Neural cell (in vitro differentiated cells): Measurements from ENCODE around the gene OBSCN. TPM values are rescaled to one million over a fixed set of nuclear protein-coding genes. Genes with fewer than 3 reads are reported as not detected.

Experiments
- H2AFZ ChIP-seq: fragments of 200-600, 300-800 bp; sonication (generic), shearing (Covaris generic); 2 replicates; pipeline ENCODE4 v1.6.0; 2014; ENCODE audit warnings: low read depth, mild to moderate bottlenecking, antibody characterized with exemption, low read length, moderate library complexity
- H3F3A ChIP-seq: fragments of 200-600 bp; shearing (Covaris generic); 2 replicates; pipeline ENCODE4 v1.6.1; 2016; ENCODE audit warnings: mild to moderate bottlenecking, moderate library complexity, mixed read lengths, antibody characterized with exemption, low read length; ENCODE audit not compliant: insufficient read depth, poor library complexity, severe bottlenecking
- H3K27ac ChIP-seq: fragments of 200-600, 300-800 bp; sonication (generic), shearing (Covaris generic); 2 replicates; pipeline ENCODE4 v1.5.1; 2014; ENCODE audit warnings: mild to moderate bottlenecking, low read length, moderate library complexity
- H3K27me3 ChIP-seq: fragments of 300-800, 200-600 bp; sonication (generic), shearing (Covaris generic); 2 replicates; pipeline ENCODE4 v1.6.0; 2014; ENCODE audit warnings: mild to moderate bottlenecking, low read depth, low read length, moderate library complexity; ENCODE audit not compliant: insufficient read depth
- H3K36me3 ChIP-seq: fragments of 300-800, 200-600 bp; sonication (generic), shearing (Covaris generic); 2 replicates; pipeline ENCODE4 v1.5.1; 2014; ENCODE audit warnings: mild to moderate bottlenecking, antibody characterized with exemption, low read length, moderate library complexity; ENCODE audit not compliant: insufficient read depth
- H3K4me2 ChIP-seq: fragments of 300-800, 200-600 bp; sonication (generic), shearing (Covaris generic); 2 replicates; pipeline ENCODE4 v1.6.0; 2014; ENCODE audit warnings: mild to moderate bottlenecking, low read length
- H3K4me3 ChIP-seq: fragments of 300-800, 200-600 bp; sonication (generic), shearing (Covaris generic); 2 replicates; pipeline ENCODE4 v1.5.1; 2014; ENCODE audit warnings: mild to moderate bottlenecking, low read length, moderate library complexity
- H3K79me2 ChIP-seq: fragments of 200-600 bp; shearing (Covaris generic); replicated peaks from 2 replicates; pipeline ENCODE4 v1.6.0; 2014; ENCODE audit warnings: mild to moderate bottlenecking, low read length, moderate library complexity; ENCODE audit not compliant: insufficient read depth
- H3K9ac ChIP-seq: fragments of 300-800, 200-600 bp; sonication (generic), shearing (Covaris generic); 2 replicates; pipeline ENCODE4 v1.6.1; 2016; ENCODE audit warnings: mild to moderate bottlenecking, low read length, mixed read lengths
- H3K9me2 ChIP-seq: fragments of 200-600 bp; shearing (Covaris generic); 2 replicates; pipeline ENCODE4 v1.6.1; 2016; ENCODE audit warnings: mild to moderate bottlenecking, low read length, mixed read lengths; ENCODE audit not compliant: insufficient read depth
- H3K9me3 ChIP-seq: fragments of 200-600, 300-800 bp; sonication (generic), shearing (Covaris generic); 2 replicates; pipeline ENCODE4 v1.6.1; 2016; ENCODE audit warnings: mild to moderate bottlenecking, mixed run types, low read length, moderate library complexity, mixed read lengths
- H4K20me1 ChIP-seq: fragments of 200-600 bp; shearing (Covaris generic); 2 replicates; pipeline ENCODE4 v1.6.1; 2016; ENCODE audit warnings: mild to moderate bottlenecking, mixed run types; ENCODE audit not compliant: insufficient read depth
- EP300 ChIP-seq: fragments of 450-650 bp; conservative IDR thresholded peaks from 2 replicates; pipeline ENCODE4 v1.6.1; 2014; ENCODE audit warnings: antibody characterized with exemption, mild to moderate bottlenecking, moderate library complexity; ENCODE audit not compliant: poor library complexity, severe bottlenecking
- EZH2 ChIP-seq: fragments of 200-600, 300-800 bp; shearing (Covaris generic), sonication (generic); IDR thresholded peaks from 2 replicates; pipeline ENCODE4 v1.6.1; 2014; ENCODE audit warnings: antibody characterized with exemption, low read length, borderline replicate concordance, mild to moderate bottlenecking; ENCODE audit not compliant: insufficient read depth, poor library complexity, severe bottlenecking
- MXI1 ChIP-seq: fragments of 450-650 bp; conservative IDR thresholded peaks from 2 replicates; pipeline ENCODE4 v1.6.1; 2014; ENCODE audit warnings: antibody characterized with exemption, mild to moderate bottlenecking; ENCODE audit not compliant: poor library complexity, severe bottlenecking
- POLR2AphosphoS5 ChIP-seq: IDR thresholded peaks from 2 replicates; pipeline ENCODE4 v1.6.1; 2012
- RAD21 ChIP-seq: fragments of 450-650 bp; conservative IDR thresholded peaks from 2 replicates; pipeline ENCODE4 v1.6.1; 2014; ENCODE audit warnings: antibody characterized with exemption, mild to moderate bottlenecking, moderate library complexity
- REST ChIP-seq: IDR thresholded peaks from 2 replicates; pipeline ENCODE4 v1.6.1; 2012; ENCODE audit warnings: borderline replicate concordance
- SMC3 ChIP-seq: fragments of 450-650 bp; conservative IDR thresholded peaks from 2 replicates; pipeline ENCODE4 v1.6.1; 2014; ENCODE audit warnings: antibody characterized with exemption, mild to moderate bottlenecking, moderate library complexity; ENCODE audit not compliant: poor library complexity
- TAF1 ChIP-seq: IDR thresholded peaks from 2 replicates; pipeline ENCODE4 v1.6.1; 2012; ENCODE audit warnings: low read depth
- polyA plus RNA-seq: library from polyadenylated mRNA; depleted of rRNA; stranded (reverse); fragments of >200 nt; gene quantifications from 2 replicates; pipeline ENCODE4 v1.2.3, GENCODE V29; 2014
- TF ChIP-seq, protein P1 (sequence below): fragments of 450-650 bp; IDR thresholded peaks from 2 replicates; pipeline ENCODE4 v1.5.1; 2014; ENCODE audit warnings: antibody characterized with exemption, mild to moderate bottlenecking, moderate library complexity; ENCODE audit not compliant: poor library complexity, severe bottlenecking

OBSCN gene
- polyA plus RNA-seq, 1 donor from 2014 or later, result 7.2 TPM

GRCh38 chr1:228370439-228370940, 162.6 kb downstream of the OBSCN start:
- Histone ChIP-seq H3K79me2 (no peaks in the 10 kb centered on the region), H3K9ac (no peak overlapping the region), H3K27me3 (no peaks in the 10 kb centered on the region), H2AFZ (no peak overlapping the region), H4K20me1 (no peaks in the 10 kb centered on the region), H3K9me3 (no peaks in the 10 kb centered on the region), H3K27ac (no peak overlapping the region), H3F3A (no peaks in the 10 kb centered on the region), H3K36me3 (no peaks in the 10 kb centered on the region), H3K4me3 (no peak overlapping the region), H3K4me2 (no peak overlapping the region), H3K9me2 (no peaks in the 10 kb centered on the region)
- TF ChIP-seq, protein P1, sequence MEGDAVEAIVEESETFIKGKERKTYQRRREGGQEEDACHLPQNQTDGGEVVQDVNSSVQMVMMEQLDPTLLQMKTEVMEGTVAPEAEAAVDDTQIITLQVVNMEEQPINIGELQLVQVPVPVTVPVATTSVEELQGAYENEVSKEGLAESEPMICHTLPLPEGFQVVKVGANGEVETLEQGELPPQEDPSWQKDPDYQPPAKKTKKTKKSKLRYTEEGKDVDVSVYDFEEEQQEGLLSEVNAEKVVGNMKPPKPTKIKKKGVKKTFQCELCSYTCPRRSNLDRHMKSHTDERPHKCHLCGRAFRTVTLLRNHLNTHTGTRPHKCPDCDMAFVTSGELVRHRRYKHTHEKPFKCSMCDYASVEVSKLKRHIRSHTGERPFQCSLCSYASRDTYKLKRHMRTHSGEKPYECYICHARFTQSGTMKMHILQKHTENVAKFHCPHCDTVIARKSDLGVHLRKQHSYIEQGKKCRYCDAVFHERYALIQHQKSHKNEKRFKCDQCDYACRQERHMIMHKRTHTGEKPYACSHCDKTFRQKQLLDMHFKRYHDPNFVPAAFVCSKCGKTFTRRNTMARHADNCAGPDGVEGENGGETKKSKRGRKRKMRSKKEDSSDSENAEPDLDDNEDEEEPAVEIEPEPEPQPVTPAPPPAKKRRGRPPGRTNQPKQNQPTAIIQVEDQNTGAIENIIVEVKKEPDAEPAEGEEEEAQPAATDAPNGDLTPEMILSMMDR, result no peak
- no peak for TF ChIP-seq EZH2
- TF ChIP-seq SMC3, result no peak
- TF ChIP-seq MXI1, result no peak
- TF ChIP-seq TAF1, result no peak
- no peak for TF ChIP-seq RAD21
- TF ChIP-seq REST, result no peak
- TF ChIP-seq POLR2AphosphoS5, result no peak
- no peak for TF ChIP-seq EP300

DNA sequence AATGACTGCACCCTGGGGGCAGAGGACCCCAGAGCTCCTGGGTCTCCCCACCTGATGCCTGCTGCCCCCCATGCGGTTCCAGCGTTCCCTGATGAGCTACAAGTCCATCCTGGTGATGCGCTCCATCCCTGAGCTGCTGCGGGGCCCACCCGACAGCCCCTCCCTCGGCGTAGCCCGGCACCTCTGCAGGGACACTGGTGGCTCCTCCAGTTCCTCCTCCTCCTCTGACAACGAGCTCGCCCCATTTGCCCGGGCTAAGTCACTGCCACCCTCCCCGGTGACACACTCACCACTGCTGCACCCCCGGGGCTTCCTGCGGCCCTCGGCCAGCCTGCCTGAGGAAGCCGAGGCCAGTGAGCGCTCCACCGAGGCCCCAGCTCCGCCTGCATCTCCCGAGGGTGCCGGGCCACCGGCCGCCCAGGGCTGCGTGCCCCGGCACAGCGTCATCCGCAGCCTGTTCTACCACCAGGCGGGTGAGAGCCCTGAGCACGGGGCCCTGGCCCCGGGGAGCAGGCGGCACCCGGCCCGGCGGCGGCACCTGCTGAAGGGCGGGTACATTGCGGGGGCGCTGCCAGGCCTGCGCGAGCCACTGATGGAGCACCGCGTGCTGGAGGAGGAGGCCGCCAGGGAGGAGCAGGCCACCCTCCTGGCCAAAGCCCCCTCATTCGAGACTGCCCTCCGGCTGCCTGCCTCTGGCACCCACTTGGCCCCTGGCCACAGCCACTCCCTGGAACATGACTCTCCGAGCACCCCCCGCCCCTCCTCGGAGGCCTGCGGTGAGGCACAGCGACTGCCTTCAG, 163.3 kb downstream of the OBSCN start:
- no peak overlapping the region for H3K4me2 ChIP-seq
- no peaks in the 10 kb centered on the region for H3K9me2 ChIP-seq
- H3K9me3 ChIP-seq, result no peaks in the 10 kb centered on the region
- no peaks in the 10 kb centered on the region for H4K20me1 ChIP-seq
- H3K9ac ChIP-seq, result no peak overlapping the region
- TF ChIP-seq, protein P1, result no peak
- TF ChIP-seq RAD21, result no peak
- TF ChIP-seq EP300, result no peak
- TF ChIP-seq EZH2, result no peak
- no peak for TF ChIP-seq REST
- no peak for TF ChIP-seq TAF1
- TF ChIP-seq MXI1, result no peak
- no peak for TF ChIP-seq POLR2AphosphoS5
- no peak for TF ChIP-seq SMC3
- no peaks in the 10 kb centered on the region for H3F3A ChIP-seq
- no peak overlapping the region for H3K27ac ChIP-seq
- no peaks in the 10 kb centered on the region for H3K27me3 ChIP-seq
- no peaks in the 10 kb centered on the region for H3K36me3 ChIP-seq
- H3K79me2 ChIP-seq, result no peaks in the 10 kb centered on the region
- no peak overlapping the region for H2AFZ ChIP-seq
- H3K4me3 ChIP-seq, result no peak overlapping the region
